NCI-H82 (cell line): ENCODE data around the gene LPCAT3.
"Not testable (repeated sequence)": the region's sequence is repeated elsewhere in the genome, so short reads cannot be mapped to it uniquely, and the experiment has no call there.

Source experiments
- DNase-seq: peaks from one replicate; lab custom pipeline; 2025; lab: John Stamatoyannopoulos, UW

Gene LPCAT3

DNA sequence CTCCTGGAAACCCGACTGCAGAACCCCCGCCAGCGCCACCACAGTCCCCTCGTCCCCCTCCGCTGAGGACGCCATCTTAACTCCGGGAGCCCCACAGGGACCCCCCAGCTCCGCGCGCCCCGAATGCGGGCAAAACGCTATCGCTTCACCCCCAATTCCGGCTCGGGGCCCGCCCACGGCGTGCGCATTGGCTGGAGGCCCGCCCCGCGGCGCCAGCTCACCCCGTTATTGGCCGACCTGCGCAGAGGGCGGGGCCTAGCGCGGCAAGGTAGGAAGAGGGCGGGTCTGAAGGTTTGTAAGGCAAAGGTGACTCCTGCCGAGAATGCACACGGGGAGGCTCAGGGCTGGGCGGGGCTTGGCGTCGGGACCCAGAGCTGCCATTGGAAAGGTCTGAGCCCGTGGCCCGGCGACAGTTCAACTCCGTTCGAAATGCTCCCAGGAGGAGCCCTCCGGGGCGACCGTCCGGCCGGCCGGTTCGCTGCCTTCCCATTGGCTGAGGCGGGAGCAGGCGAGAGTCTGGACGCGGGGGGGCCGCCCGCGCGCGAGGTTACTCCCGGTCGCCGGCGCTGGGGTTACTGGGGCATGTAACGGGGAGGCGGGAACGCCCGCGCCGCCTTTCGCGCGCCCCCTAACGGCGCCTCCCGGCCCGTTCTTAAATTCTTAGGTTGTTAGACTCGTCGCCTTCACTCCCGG is at the start of gene LPCAT3:
Gene LPCAT3, minus strand, starts transcription at position 127 of the 693 bp plus-strand sequence. Its CDS starts 52 bp downstream, at position 75.
- DNase-seq, result peak; percentile 98

GRCh38 chr12:7067096-7067495 is 48.8 kb upstream of the LPCAT3 start:
- no peak for DNase-seq

DNA sequence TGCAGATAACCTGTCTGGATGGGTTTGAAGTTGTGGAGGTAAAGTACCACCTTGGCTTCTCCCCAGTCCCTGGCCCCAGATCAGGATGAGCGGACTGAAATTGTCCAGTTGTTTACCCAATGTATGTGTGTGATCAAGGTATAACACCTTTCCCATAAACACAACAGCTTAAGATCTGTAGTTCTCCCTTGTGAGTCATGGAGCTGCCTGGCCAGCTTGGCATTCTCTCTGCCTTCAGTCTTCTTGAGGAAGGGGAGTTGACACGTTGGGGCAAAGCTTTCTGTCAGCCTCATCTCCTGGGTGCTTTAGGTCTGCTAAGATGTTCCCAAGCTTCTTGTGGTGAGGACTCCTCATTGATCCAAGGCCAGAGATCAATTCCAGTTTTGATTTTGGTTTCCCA is 48.3 kb upstream of the LPCAT3 start:
- DNase-seq, result no peak

DNA sequence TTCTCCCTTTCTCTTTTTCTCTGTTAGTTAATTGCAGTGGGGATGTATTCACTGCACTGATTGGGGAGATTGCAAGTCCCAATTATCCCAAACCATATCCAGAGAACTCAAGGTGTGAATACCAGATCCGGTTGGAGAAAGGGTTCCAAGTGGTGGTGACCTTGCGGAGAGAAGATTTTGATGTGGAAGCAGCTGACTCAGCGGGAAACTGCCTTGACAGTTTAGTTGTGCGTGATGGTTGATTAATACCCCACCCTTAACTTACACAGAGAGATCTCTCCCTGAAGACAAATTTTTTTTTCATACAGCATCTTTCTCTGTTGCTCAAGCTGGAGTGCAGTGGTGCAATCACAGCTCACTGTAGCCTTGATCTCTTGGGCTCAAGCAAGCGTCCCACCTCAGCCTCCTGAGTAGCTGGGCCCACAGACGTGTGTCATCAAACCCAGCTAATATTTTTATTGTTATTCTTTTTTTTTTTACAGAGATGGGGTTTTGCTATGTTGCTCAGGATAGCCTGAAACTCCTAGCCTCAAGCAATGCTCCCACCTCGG is 46.9 kb upstream of the LPCAT3 start:
- DNase-seq, result no peak

DNA sequence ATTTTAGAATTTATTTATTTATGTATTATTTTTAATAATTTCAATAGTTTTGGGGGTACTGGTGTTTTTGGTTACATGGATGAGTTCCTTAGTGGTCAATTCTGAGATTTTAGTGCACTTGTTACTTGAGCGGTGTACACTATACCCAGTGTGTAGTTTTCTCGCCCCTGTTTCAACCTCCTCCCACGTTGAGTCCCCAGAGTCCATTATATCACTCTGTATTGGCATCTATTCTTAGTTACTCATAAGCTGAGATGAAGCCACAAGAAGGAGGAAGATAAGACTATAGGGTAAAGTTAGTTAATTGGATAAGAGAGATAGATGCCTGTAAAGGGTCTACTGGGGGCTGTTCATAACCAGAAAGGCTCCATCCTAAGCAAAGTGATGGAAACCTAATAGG is 46.2 kb upstream of the LPCAT3 start:
- no peak for DNase-seq

DNA sequence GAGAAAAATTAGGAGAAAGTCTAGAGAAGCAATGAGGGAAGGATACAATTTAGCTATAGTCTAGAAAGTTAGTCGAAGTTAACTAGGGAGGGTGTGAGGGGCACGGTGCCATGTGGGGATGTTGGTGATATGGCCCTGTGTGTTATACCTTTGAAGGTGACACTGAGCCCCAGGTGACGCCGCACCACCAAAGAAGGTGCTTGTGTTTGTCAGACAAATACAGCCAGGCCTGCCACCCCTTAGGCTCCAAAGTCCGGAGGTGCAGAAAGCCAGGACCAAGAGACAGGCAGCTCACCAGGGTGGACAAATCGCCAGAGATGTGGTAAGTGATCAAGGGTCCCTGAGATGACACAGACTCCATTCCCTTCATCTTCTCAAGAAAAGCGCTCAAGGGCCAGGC is 43.3 kb upstream of the LPCAT3 start:
- no peak for DNase-seq

DNA sequence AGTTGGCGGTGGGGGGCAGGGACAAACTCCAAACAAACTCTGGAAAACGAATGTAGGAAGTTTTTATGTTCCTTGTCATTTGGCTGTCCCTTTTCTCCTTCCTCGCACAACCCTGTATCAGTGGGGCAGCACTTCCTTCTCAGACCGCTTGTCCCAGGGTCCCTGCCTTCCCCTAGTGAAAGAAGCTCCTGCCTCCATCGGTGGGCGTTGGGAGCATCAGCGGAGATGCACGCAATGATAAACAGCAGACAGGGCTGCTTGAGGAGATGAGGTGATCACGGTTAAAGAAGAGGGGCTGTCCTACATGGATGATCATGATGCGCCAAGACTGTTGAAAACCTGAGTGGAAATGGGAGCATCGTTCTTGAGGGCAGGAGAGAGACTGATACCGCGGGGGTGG is 42.9 kb upstream of the LPCAT3 start:
- no peak for DNase-seq

DNA sequence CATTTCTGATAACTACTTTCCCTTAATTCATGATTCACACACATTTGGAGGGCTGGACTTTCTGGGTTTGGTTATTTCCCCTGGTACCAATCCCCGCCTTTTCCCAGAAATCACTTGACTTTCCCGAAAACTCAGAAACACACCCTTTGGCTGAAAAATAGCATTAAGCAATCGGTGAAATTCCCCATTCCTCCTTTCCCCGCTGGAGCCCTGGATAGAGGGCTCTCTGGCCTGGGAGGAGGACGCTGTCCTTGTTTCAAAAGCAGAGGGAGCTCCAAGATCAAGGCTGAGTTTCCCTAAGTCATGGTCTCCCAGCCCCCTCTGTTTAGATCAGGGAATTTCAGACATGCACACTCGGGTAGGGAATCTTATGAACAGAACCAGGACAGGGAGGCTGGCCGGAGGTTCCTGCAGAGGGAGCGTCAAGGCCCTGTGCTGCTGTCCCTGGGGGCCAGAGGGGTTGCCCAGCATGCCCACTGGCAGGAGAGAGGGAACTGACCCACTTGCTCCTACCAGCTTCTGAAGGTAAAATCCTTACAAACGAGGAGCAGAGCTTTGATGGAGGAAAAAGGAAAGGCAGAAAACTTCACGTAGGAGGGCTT is 42.2 kb upstream of the LPCAT3 start, which contains the start of gene C1S:
Gene C1S, plus strand, starts transcription at position 366 of the 602 bp plus-strand sequence. CDS start 1,195 bp downstream, outside the sequence.
- DNase-seq, result peak; percentile 61

DNA sequence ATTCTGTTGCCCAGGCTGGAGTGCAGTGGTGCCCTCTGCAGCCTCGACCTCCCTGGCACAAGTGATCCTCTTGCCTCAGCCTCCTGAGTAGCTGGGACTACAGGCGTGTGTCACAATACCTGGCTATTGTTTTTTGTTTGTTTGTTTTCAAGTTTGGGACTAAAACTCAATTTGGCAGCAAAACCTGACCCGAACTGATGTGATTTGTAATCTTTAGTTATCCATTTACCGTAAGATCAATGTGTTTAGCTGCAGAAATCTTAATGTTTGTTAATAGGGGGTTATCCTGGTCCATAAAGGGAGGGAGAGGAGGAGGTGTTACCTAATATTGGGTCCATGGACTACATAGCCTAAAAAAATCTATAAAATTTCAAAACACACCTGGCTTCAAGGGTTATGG is 41.5 kb upstream of the LPCAT3 start:
- no peak for DNase-seq

DNA sequence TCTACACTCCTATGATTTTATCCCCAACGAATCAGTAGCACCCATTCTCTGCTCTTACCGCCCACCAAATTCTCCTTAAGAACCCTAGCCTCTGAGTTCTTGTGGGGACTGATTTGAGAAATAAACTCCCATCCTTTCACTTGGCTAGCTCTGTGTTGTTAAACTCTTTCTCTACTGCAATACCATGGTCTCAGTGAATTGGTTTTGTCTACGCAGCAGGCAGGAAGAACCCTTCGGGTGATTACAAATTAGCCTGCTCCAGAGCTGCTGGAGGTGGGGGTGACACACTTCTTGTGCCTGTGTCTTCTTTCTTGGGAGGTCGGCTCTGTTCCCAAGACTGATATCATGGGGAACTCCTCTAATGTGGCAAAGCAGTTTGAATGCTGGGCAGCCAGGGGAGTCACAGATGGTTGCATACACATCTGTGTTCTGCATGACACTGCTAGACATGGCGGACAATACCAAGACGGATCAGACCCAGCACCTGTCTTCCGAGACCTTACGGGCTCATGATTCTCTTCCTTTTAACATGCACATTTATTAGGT is 40.6 kb upstream of the LPCAT3 start:
- no peak for DNase-seq

GRCh38 chr12:7058163-7058845 is 40.0 kb upstream of the LPCAT3 start:
- no peak for DNase-seq

GRCh38 chr12:7055736-7056135 is 37.5 kb upstream of the LPCAT3 start:
- DNase-seq, result not testable (repeated sequence)

DNA sequence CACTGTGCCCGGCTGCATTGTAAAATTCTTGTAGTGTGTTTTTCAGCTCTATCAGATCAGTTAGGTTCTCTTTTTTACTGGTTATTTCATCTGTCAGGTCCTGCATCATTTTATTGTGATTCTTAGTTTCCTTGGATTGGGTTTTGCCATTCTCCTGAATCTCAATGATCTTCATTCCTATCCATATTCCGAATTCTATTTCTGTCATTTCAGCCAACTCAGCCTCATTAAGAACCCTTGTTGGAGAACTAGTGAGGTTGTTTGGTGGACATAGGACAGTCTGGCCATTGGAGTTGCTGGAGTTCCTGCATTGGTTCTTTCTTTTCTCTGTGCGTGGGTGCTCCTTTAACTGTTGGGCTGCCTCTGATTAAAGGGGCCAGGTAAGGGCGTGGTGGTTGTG is 36.6 kb upstream of the LPCAT3 start:
- DNase-seq, result no peak

- DNase-seq, result not testable (repeated sequence)
These were observed 31.7 kb upstream of the LPCAT3 start for GRCh38 chr12:7049973-7050372.

- DNase-seq, result not testable (repeated sequence)
These were observed 31.2 kb upstream of the LPCAT3 start for GRCh38 chr12:7049445-7049951.

DNA sequence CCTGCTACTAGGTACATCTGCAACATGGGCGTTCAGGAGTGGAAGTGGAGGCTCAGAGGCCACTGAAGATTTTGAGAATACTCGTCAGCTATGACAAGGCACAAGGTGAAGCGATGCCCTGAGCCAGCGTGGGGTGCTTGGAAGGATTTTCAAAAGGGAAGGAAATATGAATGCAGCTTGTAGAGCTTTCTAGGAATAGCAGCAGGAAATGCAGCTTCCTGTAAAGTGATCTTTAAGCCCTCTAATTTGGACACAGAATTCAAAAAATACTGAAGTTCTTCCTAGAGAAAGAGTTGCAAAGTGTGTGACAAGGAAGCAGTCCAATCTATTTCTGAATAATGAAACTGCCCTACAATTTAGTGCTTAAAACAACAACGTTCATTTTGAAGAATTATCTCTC is 29.0 kb upstream of the LPCAT3 start:
- no peak for DNase-seq

DNA sequence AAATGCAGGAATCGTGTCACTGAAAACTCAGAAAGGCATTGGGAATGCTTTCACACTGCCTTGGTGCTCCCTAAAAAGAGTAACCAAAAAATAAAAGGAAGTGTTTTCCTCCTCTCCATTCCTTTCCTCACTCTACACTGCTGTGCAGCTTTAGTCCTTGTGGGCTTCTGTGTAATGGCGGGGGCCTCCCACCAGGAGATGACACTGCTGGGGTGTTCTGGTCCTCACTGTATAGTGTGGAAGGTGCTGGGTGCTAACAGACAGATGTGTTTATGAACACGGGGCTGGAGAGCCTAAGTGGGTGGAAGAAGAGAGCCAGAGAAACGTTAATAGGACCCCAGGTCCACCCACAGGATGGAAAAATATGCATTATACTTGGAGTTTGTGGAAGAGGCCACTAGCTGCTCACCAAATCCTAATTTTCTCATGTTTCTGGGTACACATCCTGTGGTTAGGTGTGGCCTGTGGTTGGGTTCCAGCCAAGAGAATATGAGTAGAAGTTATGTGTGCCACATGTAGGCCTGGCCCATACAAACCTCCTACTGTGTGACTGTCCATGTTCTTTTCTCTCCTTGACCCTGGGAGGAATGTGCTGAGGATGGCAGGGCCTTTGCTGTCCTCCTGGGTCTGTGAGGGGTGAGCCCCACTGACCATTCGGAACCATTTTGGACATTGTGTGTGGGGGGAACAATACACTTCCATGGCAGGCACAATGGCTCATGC is 28.3 kb upstream of the LPCAT3 start:
- DNase-seq, result no peak

DNA sequence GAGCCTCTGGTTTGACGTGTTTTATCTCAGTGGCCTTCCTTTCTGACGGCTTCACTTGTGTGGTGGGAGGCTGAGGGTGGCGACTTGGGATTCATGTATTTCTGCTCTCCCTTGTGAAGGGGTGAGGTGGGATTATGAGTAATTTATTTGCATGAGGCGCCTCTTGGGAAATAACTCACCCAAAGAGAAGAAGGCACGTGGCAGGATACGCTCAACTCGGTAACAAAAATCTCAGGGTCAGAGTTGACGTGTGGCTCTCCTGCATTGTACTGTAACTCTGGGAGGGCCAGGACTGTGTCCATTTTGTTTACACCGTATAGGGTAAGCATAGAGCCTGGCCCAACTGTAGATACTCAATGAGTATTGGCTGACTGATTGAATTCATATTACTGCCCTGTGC is 27.6 kb upstream of the LPCAT3 start:
- DNase-seq, result no peak

- DNase-seq, result peak; percentile 66
These were observed 24.6 kb upstream of the LPCAT3 start for GRCh38 chr12:7042842-7043241.

GRCh38 chr12:7039403-7039802 is 21.1 kb upstream of the LPCAT3 start:
- no peak for DNase-seq

DNA sequence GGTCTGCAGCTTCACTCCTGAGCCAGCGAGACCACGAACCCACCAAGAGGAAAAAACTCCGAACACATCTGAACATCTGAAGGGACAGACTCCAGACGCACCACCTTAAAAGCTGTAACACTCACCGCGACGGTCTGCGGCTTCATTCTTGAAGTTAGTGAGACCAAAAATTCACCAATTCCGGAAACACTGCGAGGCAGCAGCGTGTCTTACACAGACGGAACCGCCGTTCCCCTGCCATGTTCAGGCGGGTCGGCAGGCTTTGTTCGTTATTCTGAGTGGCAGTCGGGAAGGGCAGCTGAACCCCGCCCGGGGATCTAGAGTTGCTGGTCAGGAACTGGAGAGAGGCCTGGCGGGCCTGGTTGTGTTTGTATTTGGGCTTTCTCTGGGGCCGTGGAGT is 20.3 kb upstream of the LPCAT3 start:
- no peak for DNase-seq

GRCh38 chr12:7037411-7037810 is 19.1 kb upstream of the LPCAT3 start:
- not testable (repeated sequence) for DNase-seq
